GM12878 (cell line): ENCODE measurements around the gene SCN8A. TPM values are rescaled to one million over a fixed set of nuclear protein-coding genes. Genes with fewer than 3 reads are reported as not detected.

ENCODE experiments used
- ATAC-seq: fragments of 200-7000 bp; cut with Tn5 transposase; 3 replicates; pipeline ENCODE4 v1.9.1; 2020; ENCODE audit warnings: mild to moderate bottlenecking, moderate library complexity
- BruUV-seq: library from RNA; stranded (reverse); fragments of 400-500 nt; replicated peaks from 2 replicates; lab custom pipeline; 2021; lab: Mats Ljungman, UMichigan
- CTCF ChIA-PET: fragments of 300-600 bp; sonication (Branson Sonifier 250); formaldehyde crosslinking; extraction: SDS; loops from one replicate; lab custom pipeline; 2021; ENCODE audit warnings: inconsistent platforms; lab: Yijun Ruan, JAX
- POLR2A ChIA-PET: fragments of 350-600 bp; formaldehyde crosslinking; extraction: SDS; loops from one replicate; lab custom pipeline; 2021; ENCODE audit warnings: inconsistent platforms; lab: Charles Lee
- RAD21 ChIA-PET: fragments of 300-600 bp; sonication (Branson Sonifier 250); formaldehyde crosslinking; loops from one replicate; lab custom pipeline; 2023; ENCODE audit warnings: antibody characterized with exemption; ENCODE audit not compliant: unreplicated experiment; lab: Charles Lee
- SMC1A ChIA-PET: fragments of 300-600 bp; sonication (Branson Sonifier 250); formaldehyde crosslinking; loops from one replicate; lab custom pipeline; 2023; ENCODE audit not compliant: unreplicated experiment, uncharacterized antibody; lab: Charles Lee
- DNase-seq: peaks from one replicate; pipeline ENCODE4 v3.0.0-alpha.2; 2011; ENCODE audit warnings: low read depth, low spot score
- FAIRE-seq: peaks from 3 replicates; lab custom pipeline; 2011; peaks lifted over from hg19 to GRCh38; lab: Jason Lieb, UNC
- H2AFZ ChIP-seq: 2 replicates; pipeline ENCODE4 v1.6.0; 2011; ENCODE audit warnings: low read depth, low read length, control low read depth; ENCODE audit not compliant: control insufficient read depth
- H3K27ac ChIP-seq: 2 replicates; pipeline ENCODE4 v1.5.1; 2011; ENCODE audit warnings: control low read depth; ENCODE audit not compliant: control insufficient read depth, insufficient read depth
- H3K27me3 ChIP-seq, 2 experiments: replicated peaks in 1 of 2; 2 replicates each; pipeline versions ENCODE4 v1.6.0 to v1.6.1; 2011; ENCODE audit warnings: low read length in 1 of 2; ENCODE audit not compliant: control insufficient read depth in 2 of 2, insufficient read depth in 2 of 2
- H3K36me3 ChIP-seq, 2 experiments: 2 replicates each; pipeline ENCODE4 v1.5.1; 2011; ENCODE audit warnings: low read length in 1 of 2; ENCODE audit not compliant: control insufficient read depth in 2 of 2, insufficient read depth in 2 of 2
- H3K4me1 ChIP-seq: 2 replicates; pipeline ENCODE4 v1.6.1; 2011; ENCODE audit warnings: mild to moderate bottlenecking, low read length, moderate library complexity, mixed read lengths; ENCODE audit not compliant: control insufficient read depth, insufficient read depth
- H3K4me2 ChIP-seq: 2 replicates; pipeline ENCODE4 v1.6.0; 2011; ENCODE audit warnings: control low read depth; ENCODE audit not compliant: control insufficient read depth, insufficient read depth
- H3K4me3 ChIP-seq: fragments of 200-600 bp; sonication (generic); 2 replicates; pipeline ENCODE4 v1.5.1; 2016
- H3K79me2 ChIP-seq: 2 replicates; pipeline ENCODE4 v1.6.0; 2011; ENCODE audit warnings: low read length; ENCODE audit not compliant: control insufficient read depth, insufficient read depth
- H3K9ac ChIP-seq: 2 replicates; pipeline ENCODE4 v1.8.0; 2011; ENCODE audit warnings: low read length, control low read depth, mixed read lengths; ENCODE audit not compliant: control insufficient read depth, insufficient read depth
- H3K9me3 ChIP-seq: replicated peaks from 3 replicates; pipeline ENCODE4 v1.5.1; 2011; ENCODE audit warnings: mild to moderate bottlenecking, low read length; ENCODE audit not compliant: control insufficient read depth, insufficient read depth
- H4K20me1 ChIP-seq: 2 replicates; pipeline ENCODE4 v1.6.0; 2011; ENCODE audit not compliant: control insufficient read depth, insufficient read depth
- ATF7 ChIP-seq: fragments of 450-650 bp; IDR thresholded peaks from 2 replicates; pipeline ENCODE4 v1.6.1; 2016; ENCODE audit warnings: low read depth, mild to moderate bottlenecking
- CBX5 ChIP-seq: sonication (generic); IDR thresholded peaks from 2 replicates; pipeline ENCODE4 v1.6.1; 2016; ENCODE audit warnings: low read depth, moderate library complexity, mild to moderate bottlenecking, inconsistent platforms
- CHD4 ChIP-seq: fragments of 200-600 bp; sonication (generic); IDR thresholded peaks from 2 replicates; pipeline ENCODE4 v1.6.1; 2016; ENCODE audit warnings: mild to moderate bottlenecking
- EED ChIP-seq: sonication (generic); IDR thresholded peaks from 2 replicates; pipeline ENCODE4 v1.6.1; 2016; ENCODE audit warnings: antibody characterized with exemption, low read depth
- HDAC6 ChIP-seq: fragments of 200-600 bp; sonication (generic); IDR thresholded peaks from one replicate; pipeline ENCODE4 v1.8.0; 2017; ENCODE audit warnings: antibody characterized with exemption; ENCODE audit not compliant: unreplicated experiment
- JUNB ChIP-seq: IDR thresholded peaks from 2 replicates; pipeline ENCODE4 v1.6.1; 2016; ENCODE audit warnings: antibody characterized with exemption, mild to moderate bottlenecking
- NFYA ChIP-seq: IDR thresholded peaks from 2 replicates; pipeline ENCODE4 v1.6.1; 2011; ENCODE audit warnings: low read depth, mild to moderate bottlenecking, low read length, improper control_type of control experiment, borderline replicate concordance
- NKRF ChIP-seq: fragments of 450-650 bp; conservative IDR thresholded peaks from 2 replicates; pipeline ENCODE4 v1.6.1; 2017; ENCODE audit warnings: mild to moderate bottlenecking, moderate library complexity
- PKNOX1 ChIP-seq: fragments of 450-650 bp; IDR thresholded peaks from 2 replicates; pipeline ENCODE4 v1.6.1; 2016; ENCODE audit warnings: mild to moderate bottlenecking
- POU2F2 ChIP-seq: IDR thresholded peaks from 3 replicates; pipeline ENCODE4 v1.6.1; 2011; ENCODE audit warnings: low read depth, mild to moderate bottlenecking, low read length, borderline replicate concordance
- RAD21 ChIP-seq: IDR thresholded peaks from 2 replicates; pipeline ENCODE4 v1.6.1; 2011; ENCODE audit warnings: mild to moderate bottlenecking, low read depth, low read length, moderate library complexity; ENCODE audit not compliant: insufficient read depth
- RCOR1 ChIP-seq: conservative IDR thresholded peaks from 2 replicates; pipeline ENCODE4 v1.6.1; 2012; ENCODE audit warnings: low read depth, low read length, improper control_type of control experiment
- SIN3A ChIP-seq: IDR thresholded peaks from 2 replicates; pipeline ENCODE4 v1.6.1; 2012; ENCODE audit warnings: low read depth, low read length, improper control_type of control experiment
- SMAD1 ChIP-seq: fragments of 450-650 bp; IDR thresholded peaks from 2 replicates; pipeline ENCODE4 v1.6.1; 2018; ENCODE audit warnings: mild to moderate bottlenecking, low read depth; ENCODE audit not compliant: partially characterized antibody
- SMC3 ChIP-seq: IDR thresholded peaks from 2 replicates; pipeline ENCODE4 v1.6.1; 2011; ENCODE audit warnings: low read length, improper control_type of control experiment, borderline replicate concordance
- TBL1XR1 ChIP-seq: IDR thresholded peaks from 2 replicates; pipeline ENCODE4 v1.6.1; 2012; ENCODE audit warnings: low read depth, low read length, improper control_type of control experiment
- ZNF24 ChIP-seq: fragments of 450-650 bp; IDR thresholded peaks from 2 replicates; pipeline ENCODE4 v1.6.1; 2017; ENCODE audit warnings: antibody characterized with exemption, mild to moderate bottlenecking
- WGBS: methylation state at CpG from one replicate; pipeline ENCODE4 v1.1.6; 2016; ENCODE audit warnings: low lambda C conversion rate; ENCODE audit not compliant: insufficient replicate concordance, insufficient coverage; ENCODE audit errors: missing lambda C conversion rate; 5-methylcytosine and 5-hydroxymethylcytosine counted together
- in situ Hi-C: fragments of 300-500 bp; cut with MboI; formaldehyde crosslinking; loops from 9 replicates; pipeline ENCODE4 v1.14.3; 2018; ENCODE audit warnings: mixed read lengths
- intact Hi-C: fragments of 100-400 bp; cut with micrococcal nuclease; formaldehyde crosslinking; loops from one replicate; pipeline ENCODE4 v1.14.2; 2022; ENCODE audit not compliant: unreplicated experiment
- polyA plus RNA-seq, 11 experiments: library from polyadenylated mRNA; depleted of rRNA in 4 of 11; unstranded in 6 of 11; stranded (reverse) in 5 of 11; fragments of >200 nt; fragmentation: Nextera tagmentation in 4 of 11; fragmentation: Illumina TruSeq in 1 of 11; extraction: Ambion mirVana in 4 of 11; extraction: Trizol in 1 of 11; gene quantifications; 1 replicate in 1 of 11; 2 replicates in 10 of 11; pipeline versions ENCODE4 v1.2.1 to v1.2.3, GENCODE V29; 2011 to 2016; ENCODE audit warnings: inconsistent platforms in 2 of 11, missing spikeins in 2 of 11, low read depth in 1 of 11
- total RNA-seq, 4 experiments: library from RNA; depleted of rRNA in 3 of 4; stranded (reverse); fragments of >200 nt in 3 of 4; fragmentation: Illumina TruSeq in 1 of 4; extraction: Trizol in 1 of 4; gene quantifications; 2 replicates each; pipeline versions ENCODE4 v1.2.1 to v1.2.3, GENCODE V29; 2013 to 2021
- TF ChIP-seq, protein P1 (sequence below): IDR thresholded peaks from 2 replicates; pipeline ENCODE4 v1.6.1; 2012; ENCODE audit warnings: low read depth, low read length, improper control_type of control experiment

Gene SCN8A
- total and polyA plus RNA-seq, 10 of the 15 experiments (the other 5 are each of a cell fraction or from before 2014, with no cell fraction given): 0.02 to 0.23 (median 0.06) TPM; not detected in 2

- FAIRE-seq: no peak
Measured at GRCh38 chr12:51717326-51717925, 126.4 kb downstream of the SCN8A start.

GRCh38 chr12:51721282-51721940 is 130.4 kb downstream of the SCN8A start:
- Histone ChIP-seq H3K4me3 (no peak overlapping the region), H3K4me1 (no peaks in the 10 kb centered on the region), H3K4me2 (no peak overlapping the region), H3K27ac (no peak overlapping the region), H4K20me1 (no peaks in the 10 kb centered on the region), H2AFZ (no peak overlapping the region), H3K9me3 (no peaks in the 10 kb centered on the region), H3K27me3 (peaks cover 3 to 7% of the 10 kb centered on the region in 2 experiments; a peak in 3 of 4 replicates), H3K79me2 (no peaks in the 10 kb centered on the region), H3K9ac (no peak overlapping the region), H3K36me3 (no peaks in the 10 kb centered on the region)
- 13% methylated on average over 37 of the region's 44 CpGs for WGBS
- TF ChIP-seq SMAD1: no peak
- no peak for TF ChIP-seq CBX5
- TF ChIP-seq NKRF: no peak
- TF ChIP-seq HDAC6: no peak
- TF ChIP-seq RAD21: no peak
- no peak for TF ChIP-seq ZNF24
- no peak for TF ChIP-seq JUNB
- no peak for TF ChIP-seq PKNOX1
- TF ChIP-seq SIN3A: no peak
- TF ChIP-seq, protein P1, sequence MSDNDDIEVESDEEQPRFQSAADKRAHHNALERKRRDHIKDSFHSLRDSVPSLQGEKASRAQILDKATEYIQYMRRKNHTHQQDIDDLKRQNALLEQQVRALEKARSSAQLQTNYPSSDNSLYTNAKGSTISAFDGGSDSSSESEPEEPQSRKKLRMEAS: no peak
- no peak for FAIRE-seq
- ATAC-seq: peak; percentile 64
- RAD21 ChIA-PET: no interaction called here
- POLR2A ChIA-PET: no interaction called here
- no peak for DNase-seq
- CTCF ChIA-PET: no interaction called here
- in situ Hi-C loops: no loop called here
- intact Hi-C loops: no loop called here
- SMC1A ChIA-PET: no interaction called here
- BruUV-seq: no TSS peak

More at GRCh38 chr12:51717326-51717925, 126.4 kb downstream of the SCN8A start:
- BruUV-seq: no TSS peak
- no peak overlapping the region for H3K4me3 ChIP-seq
- no peaks in the 10 kb centered on the region for H4K20me1 ChIP-seq
- WGBS: 8% methylated on average over 3 of the region's 3 CpGs
- H3K27ac ChIP-seq: no peak overlapping the region
- no peaks in the 10 kb centered on the region for H3K9me3 ChIP-seq
- ChIA-PET SMC1A (no interaction called here), CTCF (no interaction called here), POLR2A (no interaction called here), RAD21 (no interaction called here)
- no peaks in the 10 kb centered on the region for H3K36me3 ChIP-seq
- H3K4me1 ChIP-seq: no peaks in the 10 kb centered on the region
- H2AFZ ChIP-seq: no peak overlapping the region
- in situ Hi-C loops (no loop called here), intact Hi-C loops (no loop called here)
- H3K27me3 ChIP-seq: peaks cover 3 to 7% of the 10 kb centered on the region in 2 experiments; a peak in 3 of 4 replicates
- TF ChIP-seq SMC3: no peak
- TF ChIP-seq NFYA: no peak
- TF ChIP-seq ATF7: no peak
- no peak for TF ChIP-seq TBL1XR1
- TF ChIP-seq RCOR1: no peak
- TF ChIP-seq CHD4: no peak
- TF ChIP-seq POU2F2: no peak
- no peak for TF ChIP-seq EED
- H3K9ac ChIP-seq: no peak overlapping the region
- H3K79me2 ChIP-seq: no peaks in the 10 kb centered on the region
- ATAC-seq (no peak), DNase-seq (no peak)
- H3K4me2 ChIP-seq: no peak overlapping the region
